H1 (cell line): ENCODE results near the gene IKZF1. TPM values are rescaled to one million over a fixed set of nuclear protein-coding genes. Genes with fewer than 3 reads are reported as not detected.

Source experiments
- polyA plus RNA-seq, 7 experiments: library from polyadenylated mRNA; depleted of rRNA in 3 of 7; stranded (reverse) in 5 of 7; unstranded in 2 of 7; fragments of >200 nt in 5 of 7; fragments of 200-250 nt in 2 of 7; gene quantifications; 1 replicate in 5 of 7; 2 replicates in 1 of 7; 4 replicates in 1 of 7; pipeline versions ENCODE4 v1.2.1 to v1.2.3, GENCODE V29; 2011 to 2013; ENCODE audit warnings: missing spikeins in 2 of 7, mixed read lengths in 2 of 7
- total RNA-seq: library from RNA; stranded (reverse); fragmentation: NEBNext Ultra II Directional; extraction: Animal tissue kit (Norgen Biotek cat#: 25700); gene quantifications from 2 replicates; pipeline ENCODE4 v1.2.1, GENCODE V29; 2021
- TF ChIP-seq, protein P1 (sequence below): IDR thresholded peaks from 2 replicates; pipeline ENCODE4 v1.6.1; 2011; ENCODE audit warnings: low read length, improper control_type of control experiment

IKZF1 gene
- total and polyA plus RNA-seq, 2 of the 8 experiments (the other 6 are each of a cell fraction or from before 2014, with no cell fraction given): 0.74 to 1.5 TPM

- TF ChIP-seq, protein P1, sequence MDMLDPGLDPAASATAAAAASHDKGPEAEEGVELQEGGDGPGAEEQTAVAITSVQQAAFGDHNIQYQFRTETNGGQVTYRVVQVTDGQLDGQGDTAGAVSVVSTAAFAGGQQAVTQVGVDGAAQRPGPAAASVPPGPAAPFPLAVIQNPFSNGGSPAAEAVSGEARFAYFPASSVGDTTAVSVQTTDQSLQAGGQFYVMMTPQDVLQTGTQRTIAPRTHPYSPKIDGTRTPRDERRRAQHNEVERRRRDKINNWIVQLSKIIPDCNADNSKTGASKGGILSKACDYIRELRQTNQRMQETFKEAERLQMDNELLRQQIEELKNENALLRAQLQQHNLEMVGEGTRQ: no peak
These were observed 88.6 kb downstream of the IKZF1 start (continued) for GRCh38 chr7:50393076-50393475.
